HepG2 (cell line): ENCODE results near the gene UBE2L6. TPM values are rescaled to one million over a fixed set of nuclear protein-coding genes. Genes with fewer than 3 reads are reported as not detected.

ENCODE experiments used
- ATAC-seq: fragments of 200-7000 bp; cut with Tn5 transposase; 3 replicates; pipeline ENCODE4 v1.9.1; 2020; ENCODE audit warnings: mild to moderate bottlenecking, moderate library complexity
- BruUV-seq: library from RNA; stranded (reverse); fragments of 400-500 nt; replicated peaks from 2 replicates; lab custom pipeline; 2021; lab: Mats Ljungman, UMichigan
- CTCF ChIA-PET: fragments of 300-600 bp; formaldehyde crosslinking; extraction: SDS; loops from one replicate; lab custom pipeline; 2021; ENCODE audit warnings: low total read pairs, inconsistent platforms, low intra/inter-chr PET ratio; lab: Yijun Ruan, JAX
- POLR2A ChIA-PET: fragments of 350-600 bp; sonication (Branson Sonifier 250); formaldehyde crosslinking; loops from one replicate; lab custom pipeline; 2020; ENCODE audit warnings: antibody characterized with exemption, inconsistent platforms; lab: Yijun Ruan, JAX
- DNase-seq: peaks from one replicate; pipeline ENCODE4 v3.0.0-alpha.2; 2015; ENCODE audit warnings: low spot score
- FAIRE-seq: peaks from 3 replicates; lab custom pipeline; 2011; peaks lifted over from hg19 to GRCh38; lab: Jason Lieb, UNC
- H2AFZ ChIP-seq: one replicate; pipeline ENCODE4 v1.6.1; 2011; ENCODE audit warnings: low read length, inconsistent platforms
- H3K27ac ChIP-seq: fragments of 300-600 bp; 3 replicates; pipeline ENCODE4 v1.8.0; 2011; ENCODE audit warnings: mixed run types, mild to moderate bottlenecking, mixed read lengths, low read length, inconsistent platforms; ENCODE audit not compliant: insufficient read depth; ENCODE audit errors: extremely low read length
- H3K27me3 ChIP-seq, 2 experiments: fragments of 200-600 bp in 1 of 2; 2 replicates in 1 of 2; 3 replicates in 1 of 2; pipeline versions ENCODE4 v1.6.0 to v1.8.0; 2011; ENCODE audit warnings: low read length in 2 of 2, mild to moderate bottlenecking in 2 of 2, moderate library complexity in 2 of 2, inconsistent platforms in 1 of 2; ENCODE audit not compliant: insufficient read depth in 2 of 2, control insufficient read depth in 1 of 2
- H3K36me3 ChIP-seq, 2 experiments: fragments of 200-600 bp in 1 of 2; replicated peaks in 1 of 2; 2 replicates in 1 of 2; 3 replicates in 1 of 2; pipeline versions ENCODE4 v1.5.1 to v1.8.0; 2011; ENCODE audit warnings: low read length in 2 of 2, inconsistent platforms in 1 of 2; ENCODE audit not compliant: insufficient read depth in 2 of 2, control insufficient read depth in 1 of 2
- H3K4me1 ChIP-seq: 2 replicates; pipeline ENCODE4 v1.5.1; 2012; ENCODE audit warnings: low read length, inconsistent platforms; ENCODE audit not compliant: insufficient read depth
- H3K4me2 ChIP-seq: 2 replicates; pipeline ENCODE4 v1.6.0; 2011; ENCODE audit warnings: low read depth, low read length, inconsistent platforms
- H3K4me3 ChIP-seq, 3 experiments: fragments of 200-600 bp in 1 of 3; sonication (generic), shearing (Covaris generic) in 1 of 3; replicated peaks in 1 of 3; 2 replicates each; pipeline ENCODE4 v1.5.1; 2011 to 2016; ENCODE audit warnings: low read length in 3 of 3, inconsistent platforms in 2 of 3, low read depth in 2 of 3, mild to moderate bottlenecking in 2 of 3, control low read depth in 1 of 3, mixed read lengths in 1 of 3; ENCODE audit not compliant: insufficient read depth in 1 of 3
- H3K79me2 ChIP-seq: one replicate; pipeline ENCODE4 v1.6.1; 2011; ENCODE audit warnings: low read length, inconsistent platforms; ENCODE audit not compliant: insufficient read depth
- H3K9ac ChIP-seq: 2 replicates; pipeline ENCODE4 v1.6.0; 2011; ENCODE audit warnings: mild to moderate bottlenecking, low read depth, low read length, inconsistent platforms; ENCODE audit not compliant: insufficient read depth
- H3K9me3 ChIP-seq: 2 replicates; pipeline ENCODE4 v1.5.1; 2012; ENCODE audit warnings: mild to moderate bottlenecking, low read length
- H4K20me1 ChIP-seq: 2 replicates; pipeline ENCODE4 v1.6.0; 2011; ENCODE audit warnings: inconsistent platforms, mild to moderate bottlenecking, low read length, moderate library complexity; ENCODE audit not compliant: insufficient read depth
- TSC22D2 ChIP-seq: sonication (generic); formaldehyde crosslinking; IDR thresholded peaks from 2 replicates; pipeline ENCODE4 v1.5.1; 2020; ENCODE audit warnings: missing genetic modification reagents, mild to moderate bottlenecking, borderline replicate concordance
- ZBTB33 ChIP-seq: sonication (generic); formaldehyde crosslinking; IDR thresholded peaks from 2 replicates; pipeline ENCODE4 v1.4.0; 2020; ENCODE audit warnings: missing genetic modification reagents
- ZBTB46 ChIP-seq: sonication (generic); formaldehyde crosslinking; IDR thresholded peaks from 2 replicates; pipeline ENCODE4 v1.4.0; 2020; ENCODE audit warnings: mild to moderate bottlenecking, missing genetic modification reagents, borderline replicate concordance
- ZNF567 ChIP-seq: sonication (generic); formaldehyde crosslinking; IDR thresholded peaks from 2 replicates; pipeline ENCODE4 v1.8.1; 2023; ENCODE audit warnings: mild to moderate bottlenecking, missing genetic modification reagents, borderline replicate concordance
- ZSCAN22 ChIP-seq: sonication (generic); formaldehyde crosslinking; IDR thresholded peaks from 2 replicates; pipeline ENCODE4 v1.4.0; 2020; ENCODE audit warnings: mild to moderate bottlenecking, missing genetic modification reagents
- in situ Hi-C: cut with HindIII; loops from 2 replicates; pipeline ENCODE4 v1.10.0; 2017; ENCODE audit warnings: low pct_unique_long_range_greater_than_20kb; ENCODE audit not compliant: extremely low pct_ligation_motif_present
- intact Hi-C: fragments of 100-400 bp; cut with micrococcal nuclease; formaldehyde crosslinking; loops from one replicate; pipeline ENCODE4 v1.10.0; 2022; ENCODE audit not compliant: unreplicated experiment
- polyA plus RNA-seq, 8 experiments: library from polyadenylated mRNA; depleted of rRNA in 3 of 8; stranded (reverse) in 7 of 8; unstranded in 1 of 8; fragments of >200 nt; fragmentation: Illumina TruSeq in 4 of 8; extraction: Trizol in 4 of 8; gene quantifications; 2 replicates each; pipeline versions ENCODE4 v1.2.1 to v1.2.3, GENCODE V29; 2011 to 2016; ENCODE audit warnings: low read depth in 4 of 8, missing spikeins in 1 of 8, mixed read lengths in 1 of 8; ENCODE audit not compliant: insufficient read depth in 1 of 8
- total RNA-seq, 5 experiments: library from RNA; depleted of rRNA; stranded (reverse); fragments of >200 nt; fragmentation: Illumina TruSeq; extraction: Trizol; gene quantifications; 2 replicates each; pipeline ENCODE4 v1.2.3, GENCODE V29; 2016; ENCODE audit warnings: low read depth in 1 of 5

The UBE2L6 gene
- total and polyA plus RNA-seq, 2 of the 13 experiments (the other 11 are each of a cell fraction or from before 2014, with no cell fraction given) = 30.3 to 30.4 TPM

- no peaks in the 10 kb centered on the region for H3K9me3 ChIP-seq
- H3K9ac ChIP-seq = no peak overlapping the region
- ChIA-PET CTCF (no interaction called here), POLR2A (interaction anchor here (1.3 kb wide), 1 partner anchor 8 kb away, joined by 3 read pairs; no protein-coding TSS in a partner anchor)
- H3K4me3 ChIP-seq = no peak overlapping the region
- DNase-seq = no peak
- ATAC-seq = no peak
- intact Hi-C loops = no loop called here
- TF ChIP-seq ZSCAN22 (no peak), TSC22D2 (CRISPR knock-in tag) (no peak), ZBTB33 (CRISPR knock-in tag) (no peak), ZBTB46 (CRISPR knock-in tag) (no peak), ZNF567 (no peak)
- no peak for FAIRE-seq
- H3K36me3 ChIP-seq = no peaks in the 10 kb centered on the region
- no peak overlapping the region for H3K4me2 ChIP-seq
- H3K79me2 ChIP-seq = no peaks in the 10 kb centered on the region
- H4K20me1 ChIP-seq = no peaks in the 10 kb centered on the region
- no TSS peak for BruUV-seq
- in situ Hi-C loops = no loop called here
- no peak overlapping the region for H2AFZ ChIP-seq
- H3K4me1 ChIP-seq = peaks cover 36% of the 10 kb centered on the region
- H3K27ac ChIP-seq = no peak overlapping the region
- H3K27me3 ChIP-seq = peaks cover 0 to 3% of the 10 kb centered on the region in 2 experiments; a peak in 1 of 5 replicates
These were observed 17.8 kb upstream of the UBE2L6 start for GRCh38 chr11:57585301-57585700.
